Endothelial cell of umbilical vein (primary cell): ENCODE measurements around the gene MKLN1. TPM values are rescaled to one million over a fixed set of nuclear protein-coding genes. Genes with fewer than 3 reads are reported as not detected.

ENCODE experiments used
- BruUV-seq: library from RNA; stranded (reverse); fragments of 400-500 nt; replicated peaks from 2 replicates; lab custom pipeline; 2021; lab: Mats Ljungman, UMichigan
- CTCF ChIA-PET: fragments of 300-600, 350-600 bp; sonication (Branson Sonifier 250); formaldehyde crosslinking; loops from one replicate; lab custom pipeline; 2021; ENCODE audit warnings: antibody characterized with exemption, inconsistent platforms; lab: Charles Lee
- POLR2A ChIA-PET: fragments of 300-600, 350-600 bp; sonication (Branson Sonifier 250); formaldehyde crosslinking; loops from one replicate; lab custom pipeline; 2021; ENCODE audit warnings: antibody characterized with exemption, inconsistent platforms; lab: Charles Lee
- DNase-seq: peaks from one replicate; pipeline ENCODE4 v3.0.0-alpha.2; 2011; ENCODE audit warnings: low read depth, low spot score
- FAIRE-seq: peaks from 2 replicates; lab custom pipeline; 2011; peaks lifted over from hg19 to GRCh38; lab: Jason Lieb, UNC
- H2AFZ ChIP-seq: 2 replicates; pipeline ENCODE4 v1.6.0; 2012; ENCODE audit warnings: low read depth, low read length, control low read depth, inconsistent platforms
- H3K27ac ChIP-seq: 2 replicates; pipeline ENCODE4 v1.5.1; 2011; ENCODE audit warnings: low read depth, mild to moderate bottlenecking, control low read depth, low read length, moderate library complexity; ENCODE audit not compliant: insufficient read depth
- H3K27me3 ChIP-seq, 2 experiments: 2 replicates each; pipeline versions ENCODE4 v1.6.0 to v1.6.1; 2011; ENCODE audit warnings: low read length in 2 of 2, mixed read lengths in 1 of 2; ENCODE audit not compliant: control insufficient read depth in 2 of 2, insufficient read depth in 2 of 2
- H3K36me3 ChIP-seq, 2 experiments: 2 replicates in 1 of 2; 3 replicates in 1 of 2; pipeline ENCODE4 v1.5.1; 2011; ENCODE audit warnings: low read length in 2 of 2, mild to moderate bottlenecking in 1 of 2, moderate library complexity in 1 of 2; ENCODE audit not compliant: control insufficient read depth in 2 of 2, insufficient read depth in 2 of 2; ENCODE audit errors: extremely low read depth in 1 of 2
- H3K4me1 ChIP-seq: 3 replicates; pipeline ENCODE4 v1.5.1; 2011; ENCODE audit warnings: mild to moderate bottlenecking, low read length; ENCODE audit not compliant: control insufficient read depth, insufficient read depth; ENCODE audit errors: extremely low read depth
- H3K4me2 ChIP-seq: 2 replicates; pipeline ENCODE4 v1.6.1; 2011; ENCODE audit warnings: low read length, control low read depth, mixed read lengths; ENCODE audit not compliant: insufficient read depth
- H3K4me3 ChIP-seq, 3 experiments: fragments of 200-600 bp in 1 of 3; sonication (generic), shearing (Covaris generic) in 1 of 3; replicated peaks in 1 of 3; 2 replicates each; pipeline ENCODE4 v1.5.1; 2011 to 2016; ENCODE audit warnings: control low read depth in 3 of 3, low read length in 3 of 3, mild to moderate bottlenecking in 2 of 3, inconsistent platforms in 1 of 3, low read depth in 1 of 3, moderate library complexity in 1 of 3; ENCODE audit not compliant: insufficient read depth in 1 of 3
- H3K79me2 ChIP-seq: 2 replicates; pipeline ENCODE4 v1.6.0; 2012; ENCODE audit warnings: low read length, inconsistent platforms; ENCODE audit not compliant: control insufficient read depth, insufficient read depth
- H3K9ac ChIP-seq: replicated peaks from 2 replicates; pipeline ENCODE3; 2011; ENCODE audit warnings: low read length, control low read depth; ENCODE audit not compliant: insufficient read depth; ENCODE audit errors: extremely low read depth
- H3K9me1 ChIP-seq: replicated peaks from 3 replicates; pipeline ENCODE4 v1.6.0; 2011; ENCODE audit warnings: mild to moderate bottlenecking, low read length; ENCODE audit not compliant: control insufficient read depth, insufficient read depth; ENCODE audit errors: extremely low read depth
- H3K9me3 ChIP-seq: replicated peaks from 2 replicates; pipeline ENCODE4 v1.5.1; 2012; ENCODE audit warnings: low read length, inconsistent platforms; ENCODE audit not compliant: control insufficient read depth, insufficient read depth
- H4K20me1 ChIP-seq: replicated peaks from 2 replicates; pipeline ENCODE3; 2011; ENCODE audit warnings: mild to moderate bottlenecking, low read length; ENCODE audit not compliant: control insufficient read depth, insufficient read depth; ENCODE audit errors: extremely low read depth
- CTCF ChIP-seq, 2 donors: IDR thresholded peaks; 1 replicate in 1 of 2; 2 replicates in 1 of 2; pipeline ENCODE4 v1.5.1; 2011; ENCODE audit warnings: low read length in 2 of 2, mild to moderate bottlenecking in 2 of 2, moderate library complexity in 2 of 2, control low read depth in 1 of 2, inconsistent platforms in 1 of 2, low read depth in 1 of 2; ENCODE audit not compliant: insufficient read depth in 1 of 2; ENCODE audit errors: extremely low read depth in 1 of 2
- EZH2 ChIP-seq: IDR thresholded peaks from 2 replicates; pipeline ENCODE4 v1.6.1; 2012; ENCODE audit warnings: borderline replicate concordance, low read depth, mild to moderate bottlenecking, moderate library complexity, low read length, inconsistent platforms; ENCODE audit not compliant: severe bottlenecking
- FOS ChIP-seq: IDR thresholded peaks from 2 replicates; pipeline ENCODE4 v1.6.1; 2011; ENCODE audit warnings: mild to moderate bottlenecking, low read length, moderate library complexity, borderline replicate concordance; ENCODE audit not compliant: insufficient read depth
- GATA2 ChIP-seq: IDR thresholded peaks from 2 replicates; pipeline ENCODE4 v1.7.0; 2011; ENCODE audit warnings: low read depth, mild to moderate bottlenecking, moderate library complexity, mixed read lengths, low read length; ENCODE audit not compliant: insufficient read length, insufficient read depth
- JUN ChIP-seq: IDR thresholded peaks from 2 replicates; pipeline ENCODE4 v1.6.1; 2011; ENCODE audit warnings: borderline replicate concordance, low read depth; ENCODE audit not compliant: insufficient read length, insufficient read depth
- MAX ChIP-seq: IDR thresholded peaks from 2 replicates; pipeline ENCODE4 v1.6.1; 2011; ENCODE audit not compliant: insufficient read depth, insufficient read length
- MYC ChIP-seq: IDR thresholded peaks from one replicate; pipeline ENCODE4 v1.6.1; 2011; ENCODE audit warnings: mild to moderate bottlenecking, low read depth, low read length
- POLR2A ChIP-seq: IDR thresholded peaks from 2 replicates; pipeline ENCODE4 v1.6.1; 2012; ENCODE audit warnings: low read depth, mild to moderate bottlenecking, control low read depth, low read length
- POLR2AphosphoS5 ChIP-seq: IDR thresholded peaks from 2 replicates; pipeline ENCODE4 v1.6.1; 2012; ENCODE audit warnings: low read depth, mild to moderate bottlenecking, control low read depth, low read length, moderate library complexity; ENCODE audit not compliant: insufficient read depth
- dilution Hi-C: fragments of 300-500 bp; cut with MboI; formaldehyde crosslinking; loops from one replicate; pipeline ENCODE4 v1.15.0; 2019; ENCODE audit warnings: low sequenced_read_pairs; ENCODE audit not compliant: extremely low pct_ligation_motif_present
- intact Hi-C: fragments of 100-400 bp; cut with micrococcal nuclease; formaldehyde crosslinking; loops from one replicate; pipeline ENCODE4 v1.10.0; 2022
- polyA plus RNA-seq, 4 experiments: library from polyadenylated mRNA; depleted of rRNA in 3 of 4; stranded (reverse) in 3 of 4; unstranded in 1 of 4; fragments of >200 nt; gene quantifications; 2 replicates each; pipeline versions ENCODE4 v1.2.1 to v1.2.3, GENCODE V29; 2011 to 2012; ENCODE audit warnings: missing spikeins in 1 of 4
- total RNA-seq: library from RNA; stranded (reverse); gene quantifications from 2 replicates; pipeline ENCODE4 v1.2.3, GENCODE V29; 2021

Gene MKLN1
- total and polyA plus RNA-seq, 2 donors (not counting 3 experiments of a cell fraction or from before 2014, with no cell fraction given): 12.2 to 32.1 TPM

DNA sequence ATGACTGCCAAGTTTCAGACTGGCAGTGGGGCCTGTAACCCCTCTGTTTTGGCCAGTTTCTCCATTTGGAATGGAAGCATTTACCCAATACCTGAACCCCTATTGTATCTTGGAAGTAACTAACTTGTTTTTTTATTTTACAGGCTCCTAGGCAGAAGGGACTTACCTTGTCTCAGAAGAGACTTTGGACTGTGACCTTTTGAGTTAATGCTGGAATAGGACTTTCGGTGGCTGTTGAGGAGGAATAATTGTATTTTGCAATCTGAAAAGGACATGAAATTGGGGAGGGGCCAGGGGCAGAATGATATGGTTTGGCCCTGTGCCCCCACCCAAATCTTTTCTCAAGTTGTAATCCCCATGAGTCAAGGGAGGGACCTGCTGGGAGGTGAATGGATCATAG lies 20.0 kb upstream of the MKLN1 start:
- FAIRE-seq (no peak), DNase-seq (no peak)
- no peaks in the 10 kb centered on the region for H3K36me3 ChIP-seq
- H3K27ac ChIP-seq: no peak overlapping the region
- TF ChIP-seq CTCF (IDR thresholded peaks at IDR 0.05; ENCODE audit: extremely low read depth in 1 of 2, insufficient read depth in 1 of 2, low read depth in 1 of 2, low read length in 2 of 2) (no peak), JUN (no peak), POLR2A (no peak), MAX (no peak), EZH2 (no peak), FOS (no peak), MYC (no peak), POLR2AphosphoS5 (no peak), GATA2 (no peak)
- dilution Hi-C loops (no loop called here), intact Hi-C loops (no loop called here)
- H4K20me1 ChIP-seq: no peaks in the 10 kb centered on the region
- H3K9me3 ChIP-seq: no peaks in the 10 kb centered on the region
- no peaks in the 10 kb centered on the region for H3K79me2 ChIP-seq
- no TSS peak for BruUV-seq
- POLR2A ChIA-PET: no interaction called here
- CTCF ChIA-PET: no interaction called here
- H3K9ac ChIP-seq: no peak overlapping the region
- no peak overlapping the region for H3K4me2 ChIP-seq
- H3K4me1 ChIP-seq: no peaks in the 10 kb centered on the region
- H2AFZ ChIP-seq: no peak overlapping the region
- H3K9me1 ChIP-seq: no peaks in the 10 kb centered on the region
- H3K27me3 ChIP-seq: no peaks in the 10 kb centered on the region
- no peak overlapping the region for H3K4me3 ChIP-seq
